GM12878 (cell line): ENCODE data around the gene REEP1. TPM values are rescaled to one million over a fixed set of nuclear protein-coding genes. Genes with fewer than 3 reads are reported as not detected.

Experiments
- ATF2 ChIP-seq: IDR thresholded peaks from 2 replicates; pipeline ENCODE4 v1.6.1; 2012; ENCODE audit warnings: low read length, inconsistent platforms
- ATF3 ChIP-seq: IDR thresholded peaks from 2 replicates; pipeline ENCODE4 v1.6.1; 2011; ENCODE audit warnings: low read depth, mild to moderate bottlenecking, low read length, moderate library complexity, borderline replicate concordance; ENCODE audit errors: extremely low read depth
- BCLAF1 ChIP-seq: fragments of 450-650 bp; IDR thresholded peaks from 2 replicates; pipeline ENCODE4 v1.6.1; 2017; ENCODE audit warnings: antibody characterized with exemption, mild to moderate bottlenecking, moderate library complexity
- BHLHE40 ChIP-seq, 2 experiments: fragments of 450-650 bp in 1 of 2; IDR thresholded peaks; 2 replicates each; pipeline ENCODE4 v1.6.1; 2011 to 2017; ENCODE audit warnings: low read depth in 2 of 2, borderline replicate concordance in 1 of 2, improper control_type of control experiment in 1 of 2, low read length in 1 of 2, mild to moderate bottlenecking in 1 of 2
- CHD2 ChIP-seq: IDR thresholded peaks from 2 replicates; pipeline ENCODE4 v1.6.1; 2011; ENCODE audit warnings: low read depth, low read length, improper control_type of control experiment, borderline replicate concordance
- ELK1 ChIP-seq: IDR thresholded peaks from 2 replicates; pipeline ENCODE4 v1.6.1; 2012; ENCODE audit warnings: low read depth, low read length, improper control_type of control experiment
- JUNB ChIP-seq: IDR thresholded peaks from 2 replicates; pipeline ENCODE4 v1.6.1; 2016; ENCODE audit warnings: antibody characterized with exemption, mild to moderate bottlenecking
- KLF5 ChIP-seq: fragments of 450-650 bp; IDR thresholded peaks from 2 replicates; pipeline ENCODE4 v1.6.1; 2014; ENCODE audit warnings: mild to moderate bottlenecking; ENCODE audit not compliant: partially characterized antibody
- MAX ChIP-seq: IDR thresholded peaks from 2 replicates; pipeline ENCODE4 v1.6.1; 2012; ENCODE audit warnings: low read depth, low read length, improper control_type of control experiment
- MXI1 ChIP-seq: fragments of 150-350 bp; IDR thresholded peaks from 2 replicates; pipeline ENCODE4 v1.6.1; 2011; ENCODE audit warnings: low read depth, mild to moderate bottlenecking, inconsistent platforms, low read length, improper control_type of control experiment
- MYB ChIP-seq: fragments of 150-350 bp; IDR thresholded peaks from 2 replicates; pipeline ENCODE4 v1.6.1; 2014; ENCODE audit warnings: mild to moderate bottlenecking, low read depth, low read length, borderline replicate concordance
- NFIC ChIP-seq: IDR thresholded peaks from 2 replicates; pipeline ENCODE4 v1.6.1; 2012; ENCODE audit warnings: low read depth, mild to moderate bottlenecking, inconsistent platforms, low read length, moderate library complexity
- PAX5 ChIP-seq: IDR thresholded peaks from 2 replicates; pipeline ENCODE4 v1.6.1; 2011; ENCODE audit warnings: low read depth, low read length, borderline replicate concordance
- PAX8 ChIP-seq: fragments of 450-650 bp; IDR thresholded peaks from 2 replicates; pipeline ENCODE4 v1.6.1; 2017; ENCODE audit warnings: mild to moderate bottlenecking, moderate library complexity
- PKNOX1 ChIP-seq: fragments of 450-650 bp; IDR thresholded peaks from 2 replicates; pipeline ENCODE4 v1.6.1; 2016; ENCODE audit warnings: mild to moderate bottlenecking
- RUNX3 ChIP-seq: IDR thresholded peaks from 2 replicates; pipeline ENCODE4 v1.6.1; 2012; ENCODE audit warnings: low read length, inconsistent platforms
- SMARCA5 ChIP-seq: fragments of 450-650 bp; IDR thresholded peaks from 2 replicates; pipeline ENCODE4 v1.6.1; 2017; ENCODE audit warnings: mild to moderate bottlenecking
- SREBF1 ChIP-seq: IDR thresholded peaks from 2 replicates; pipeline ENCODE4 v1.6.1; 2012; ENCODE audit warnings: mild to moderate bottlenecking, low read length
- SREBF2 ChIP-seq: IDR thresholded peaks from 2 replicates; pipeline ENCODE4 v1.6.1; 2012; ENCODE audit warnings: mild to moderate bottlenecking, low read length
- TCF3 ChIP-seq: IDR thresholded peaks from 2 replicates; pipeline ENCODE4 v1.6.1; 2012; ENCODE audit warnings: low read depth, mild to moderate bottlenecking, low read length, borderline replicate concordance; ENCODE audit not compliant: insufficient read depth
- polyA plus RNA-seq, 11 experiments: library from polyadenylated mRNA; depleted of rRNA in 4 of 11; unstranded in 6 of 11; stranded (reverse) in 5 of 11; fragments of >200 nt; fragmentation: Nextera tagmentation in 4 of 11; fragmentation: Illumina TruSeq in 1 of 11; extraction: Ambion mirVana in 4 of 11; extraction: Trizol in 1 of 11; gene quantifications; 1 replicate in 1 of 11; 2 replicates in 10 of 11; pipeline versions ENCODE4 v1.2.1 to v1.2.3, GENCODE V29; 2011 to 2016; ENCODE audit warnings: inconsistent platforms in 2 of 11, missing spikeins in 2 of 11, low read depth in 1 of 11
- total RNA-seq, 4 experiments: library from RNA; depleted of rRNA in 3 of 4; stranded (reverse); fragments of >200 nt in 3 of 4; fragmentation: Illumina TruSeq in 1 of 4; extraction: Trizol in 1 of 4; gene quantifications; 2 replicates each; pipeline versions ENCODE4 v1.2.1 to v1.2.3, GENCODE V29; 2013 to 2021

Gene REEP1
- total and polyA plus RNA-seq, 10 of the 15 experiments (the other 5 are each of a cell fraction or from before 2014, with no cell fraction given): 0.02 to 0.30 (median 0.09) TPM; not detected in 1

- TF ChIP-seq RUNX3 (peak; percentile 50; the same call in 1 of the 2 replicates), KLF5 (no peak), JUNB (no peak), NFIC (peak; percentile 25; the same call in 1 of the 2 replicates), SREBF2 (no peak), PAX5 (0 out of 2 replicates have a peak, but pooled peaks have one; percentile 37), MAX (no peak), SREBF1 (no peak), CHD2 (no peak), MYB (no peak), PKNOX1 (peak; percentile 90), ATF2 (no peak), ATF3 (no peak), SMARCA5 (no peak), MXI1 (no peak), ELK1 (peak; percentile 64; the same call in 1 of the 2 replicates), TCF3 (no peak), BCLAF1 (no peak), PAX8 (no peak), BHLHE40 (IDR thresholded peaks at IDR 0.05; ENCODE audit: borderline replicate concordance in 1 of 2, low read depth in 2 of 2, low read length in 1 of 2) (peak; percentile 76 to 81; a peak in 3 of 4 replicates)
Measured at GRCh38 chr2:86238354-86238753, 99.1 kb downstream of the REEP1 start (continued).
